GM12864 (cell line): ENCODE data around the gene VANGL2.

ENCODE experiments used
- DNase-seq: peaks from one replicate; pipeline ENCODE4 v3.0.0-alpha.2; 2011; ENCODE audit warnings: low read depth
- H3K4me3 ChIP-seq: 2 replicates; pipeline ENCODE4 v1.5.1; 2011; ENCODE audit warnings: mild to moderate bottlenecking, low read depth, low read length, control low read depth
- TF ChIP-seq, protein P1 (sequence below): IDR thresholded peaks from 2 replicates; pipeline ENCODE4 v1.5.1; 2011; ENCODE audit warnings: low read depth, mild to moderate bottlenecking, moderate library complexity, low read length, control low read depth, inconsistent platforms; ENCODE audit errors: missing control alignments

VANGL2 gene

DNA sequence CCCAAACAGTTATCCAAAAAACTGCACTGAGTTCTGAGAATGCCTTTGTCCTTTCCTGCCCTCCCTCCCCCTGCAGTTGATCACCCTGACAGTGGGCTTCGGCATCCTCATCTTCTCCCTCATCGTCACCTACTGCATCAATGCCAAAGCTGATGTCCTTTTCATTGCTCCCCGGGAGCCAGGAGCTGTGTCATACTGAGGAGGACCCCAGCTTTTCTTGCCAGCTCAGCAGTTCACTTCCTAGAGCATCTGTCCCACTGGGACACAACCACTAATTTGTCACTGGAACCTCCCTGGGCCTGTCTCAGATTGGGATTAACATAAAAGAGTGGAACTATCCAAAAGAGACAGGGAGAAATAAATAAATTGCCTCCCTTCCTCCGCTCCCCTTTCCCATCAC is 42.3 kb upstream of the VANGL2 start:
- no peak for DNase-seq
- TF ChIP-seq, protein P1, sequence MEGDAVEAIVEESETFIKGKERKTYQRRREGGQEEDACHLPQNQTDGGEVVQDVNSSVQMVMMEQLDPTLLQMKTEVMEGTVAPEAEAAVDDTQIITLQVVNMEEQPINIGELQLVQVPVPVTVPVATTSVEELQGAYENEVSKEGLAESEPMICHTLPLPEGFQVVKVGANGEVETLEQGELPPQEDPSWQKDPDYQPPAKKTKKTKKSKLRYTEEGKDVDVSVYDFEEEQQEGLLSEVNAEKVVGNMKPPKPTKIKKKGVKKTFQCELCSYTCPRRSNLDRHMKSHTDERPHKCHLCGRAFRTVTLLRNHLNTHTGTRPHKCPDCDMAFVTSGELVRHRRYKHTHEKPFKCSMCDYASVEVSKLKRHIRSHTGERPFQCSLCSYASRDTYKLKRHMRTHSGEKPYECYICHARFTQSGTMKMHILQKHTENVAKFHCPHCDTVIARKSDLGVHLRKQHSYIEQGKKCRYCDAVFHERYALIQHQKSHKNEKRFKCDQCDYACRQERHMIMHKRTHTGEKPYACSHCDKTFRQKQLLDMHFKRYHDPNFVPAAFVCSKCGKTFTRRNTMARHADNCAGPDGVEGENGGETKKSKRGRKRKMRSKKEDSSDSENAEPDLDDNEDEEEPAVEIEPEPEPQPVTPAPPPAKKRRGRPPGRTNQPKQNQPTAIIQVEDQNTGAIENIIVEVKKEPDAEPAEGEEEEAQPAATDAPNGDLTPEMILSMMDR: no peak
- H3K4me3 ChIP-seq: no peak overlapping the region

DNA sequence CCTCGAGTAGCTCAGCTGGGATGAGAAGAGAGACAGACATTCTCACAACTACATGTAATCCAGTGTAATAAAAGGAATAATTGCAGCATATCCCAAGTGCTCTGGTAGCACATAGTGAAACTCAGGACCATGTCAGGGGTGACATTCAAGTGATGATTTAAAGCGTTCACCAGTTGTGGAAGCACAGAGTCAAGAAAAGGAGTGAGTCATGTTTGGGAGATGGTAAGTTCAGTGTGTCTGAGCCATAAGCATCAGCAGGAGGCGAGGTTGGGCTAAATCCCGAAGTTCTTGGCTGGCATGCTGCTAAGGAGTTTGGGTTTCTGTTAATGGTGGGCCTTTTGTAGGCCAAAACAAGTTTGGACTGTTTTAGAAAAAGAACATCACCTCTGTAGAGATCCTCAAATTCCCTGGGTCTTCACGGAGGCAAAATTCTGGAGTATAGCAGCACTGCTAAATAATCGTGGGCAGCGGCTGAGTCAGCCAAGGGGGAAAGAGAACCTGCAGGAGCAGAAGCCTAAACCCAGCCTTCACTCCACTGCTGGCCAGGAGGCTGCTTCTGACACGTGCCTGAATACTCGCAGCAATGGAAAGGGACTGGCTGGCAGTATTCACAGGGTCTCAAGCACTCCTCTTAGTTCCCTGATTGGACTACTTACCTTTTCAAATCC is 40.7 kb upstream of the VANGL2 start:
- TF ChIP-seq, protein P1: no peak
- DNase-seq: no peak
- H3K4me3 ChIP-seq: no peak overlapping the region

DNA sequence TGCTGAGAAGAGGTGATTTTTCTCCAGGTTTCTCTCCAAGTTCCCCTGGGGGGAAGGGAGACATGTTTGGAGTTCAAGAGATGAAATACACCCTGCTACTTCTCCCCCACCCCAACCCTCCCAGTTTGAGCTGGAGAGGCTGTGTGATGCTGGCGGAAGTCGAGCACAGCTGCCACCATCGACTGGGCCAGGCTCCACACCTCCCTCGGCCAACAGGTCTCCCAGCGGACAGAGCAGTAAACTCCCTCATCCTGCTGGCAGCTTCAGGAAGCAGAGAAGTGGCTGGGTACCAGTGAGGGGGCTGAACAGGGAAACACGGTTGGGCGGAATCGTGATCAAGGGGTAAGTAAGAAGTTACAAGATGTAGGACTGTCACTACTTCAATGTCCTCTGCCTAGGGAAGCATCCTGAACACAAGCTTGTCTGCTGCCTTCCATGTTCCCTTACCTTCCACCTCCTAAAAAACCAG is 40.1 kb upstream of the VANGL2 start:
- TF ChIP-seq, protein P1: no peak
- no peak for DNase-seq
- H3K4me3 ChIP-seq: no peak overlapping the region

DNA sequence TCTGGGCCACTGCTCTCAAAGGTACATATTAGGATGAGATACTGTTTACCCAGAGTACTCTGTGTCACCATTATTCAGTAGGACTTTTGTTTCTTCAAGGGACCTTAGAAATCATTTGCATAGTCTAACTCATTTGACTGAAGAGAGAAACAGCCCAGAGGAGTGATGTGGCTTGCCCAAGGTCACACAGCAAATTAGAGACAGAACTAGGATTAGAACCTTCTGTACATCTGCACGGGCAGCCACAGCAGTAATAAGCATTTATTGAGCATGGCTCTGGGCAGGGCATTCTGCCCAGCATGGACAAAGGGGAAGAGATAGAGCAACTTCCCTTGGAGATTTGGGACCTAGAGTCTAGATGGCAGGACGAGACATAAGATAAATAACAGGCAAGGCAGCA is 39.2 kb upstream of the VANGL2 start:
- TF ChIP-seq, protein P1: no peak
- DNase-seq: no peak
- H3K4me3 ChIP-seq: no peak overlapping the region

DNA sequence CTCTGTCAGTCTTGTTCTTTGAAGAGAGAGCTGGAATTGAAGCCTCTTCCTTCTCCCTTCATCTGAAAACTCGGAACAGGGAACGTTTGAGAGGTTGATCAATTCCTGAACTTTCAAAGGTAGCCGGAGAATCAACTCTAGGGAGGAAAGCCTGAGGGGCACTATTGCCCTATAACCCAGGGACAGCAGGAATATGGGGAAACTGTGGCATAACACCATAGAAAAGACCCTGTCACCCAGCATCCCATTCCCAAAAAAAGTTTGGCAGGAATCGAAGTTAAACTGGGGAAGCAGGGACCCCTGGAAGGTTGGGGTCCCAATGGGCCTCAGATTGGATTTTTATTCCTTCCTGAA is 38.6 kb upstream of the VANGL2 start:
- H3K4me3 ChIP-seq: no peak overlapping the region
- DNase-seq: no peak
- TF ChIP-seq, protein P1: no peak

DNA sequence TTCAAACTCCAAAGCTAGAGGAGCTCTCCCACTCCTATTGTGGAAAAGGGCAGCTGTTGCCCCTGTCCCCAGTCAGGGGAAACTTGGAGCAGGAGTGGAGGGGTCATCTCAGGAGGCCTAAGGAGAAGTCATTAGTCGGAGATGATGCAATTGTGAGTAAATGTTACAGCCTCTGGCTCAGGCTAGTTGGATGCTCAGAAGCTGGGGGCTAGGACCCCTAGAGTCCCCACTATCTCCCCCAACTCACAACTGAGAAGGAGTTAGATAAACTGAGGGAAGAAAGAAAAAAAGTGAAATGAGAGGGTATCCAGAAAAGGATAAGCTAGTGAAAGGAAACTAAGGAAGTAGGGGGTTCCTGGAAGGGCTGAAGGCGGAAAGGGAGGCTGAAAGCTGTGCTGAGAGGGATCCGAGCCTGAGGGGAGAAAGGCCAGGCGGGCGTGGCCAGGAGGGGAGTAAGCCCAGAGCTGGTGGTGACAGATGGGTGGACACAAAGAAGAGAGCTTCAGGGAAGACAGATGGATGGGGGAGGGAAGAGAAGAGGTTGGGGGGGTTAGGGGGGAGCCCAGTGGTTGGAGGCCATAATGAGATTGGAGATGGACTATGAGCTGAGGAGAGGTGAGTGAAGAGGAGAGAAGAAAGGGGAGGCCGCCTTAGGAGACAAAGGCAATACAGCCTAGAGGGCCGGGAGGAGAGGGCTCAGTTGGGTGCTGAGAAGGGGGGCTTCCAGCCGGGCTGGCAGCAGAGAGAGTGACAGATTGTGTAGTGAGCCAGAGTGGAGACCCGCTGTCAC is 38.0 kb upstream of the VANGL2 start:
- no peak for DNase-seq

More for the DNA sequence above, 38.0 kb upstream of the VANGL2 start:
- TF ChIP-seq, protein P1: no peak
- no peak overlapping the region for H3K4me3 ChIP-seq
